Cardiac atrium fibroblast (primary cell): ENCODE results near the gene GM2A. TPM values are rescaled to one million over a fixed set of nuclear protein-coding genes. Genes with fewer than 3 reads are reported as not detected.

Experiments
- total RNA-seq: library from RNA; depleted of rRNA; stranded (reverse); fragments of >200 nt; gene quantifications from 2 replicates; pipeline ENCODE4 v1.2.3, GENCODE V29; 2015

The GM2A gene
- 15.0 and 21.5 TPM in 2 replicates for total RNA-seq

DNA sequence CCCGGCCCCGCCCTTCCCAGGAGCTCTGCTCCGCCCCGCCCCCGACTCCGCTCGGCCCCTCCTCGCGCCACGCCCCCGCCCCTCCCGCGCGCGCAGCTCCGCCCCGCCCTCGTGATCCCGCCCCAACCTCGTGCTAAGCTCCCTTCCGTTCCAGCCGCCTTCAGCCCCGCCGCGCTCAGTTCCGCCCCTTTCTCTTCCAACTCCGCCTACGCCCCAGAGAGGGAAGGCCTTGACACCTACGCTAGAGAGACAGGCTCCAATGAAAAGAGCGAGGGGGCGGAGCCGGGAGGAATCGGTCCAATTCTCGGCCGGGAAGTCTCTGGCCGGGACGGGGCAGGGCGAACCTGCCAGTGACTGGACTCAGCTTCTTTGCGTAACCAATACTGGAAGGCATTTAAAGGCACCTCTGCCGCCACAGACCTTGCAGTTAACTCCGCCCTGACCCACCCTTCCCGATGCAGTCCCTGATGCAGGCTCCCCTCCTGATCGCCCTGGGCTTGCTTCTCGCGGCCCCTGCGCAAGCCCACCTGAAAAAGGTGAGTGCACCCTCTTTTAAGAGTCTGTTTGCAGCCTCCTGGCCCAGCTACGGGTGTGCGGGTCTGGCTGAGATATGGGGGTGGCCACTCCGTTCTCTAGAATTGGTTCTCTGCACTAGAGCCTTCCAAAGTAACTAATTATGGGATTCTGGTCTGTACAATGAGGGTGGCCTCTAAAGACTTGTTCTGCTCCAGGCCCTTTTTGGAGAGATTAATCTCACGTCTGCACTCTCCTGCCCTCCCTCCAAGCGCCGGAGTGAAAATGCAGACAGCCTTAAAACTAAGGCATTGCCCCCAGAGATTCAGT, at the start of gene GM2A:
Gene GM2A, plus strand, starts transcription at position 424 of the 843 bp plus-strand sequence. Its CDS starts 32 bp downstream, at position 456.

DNA sequence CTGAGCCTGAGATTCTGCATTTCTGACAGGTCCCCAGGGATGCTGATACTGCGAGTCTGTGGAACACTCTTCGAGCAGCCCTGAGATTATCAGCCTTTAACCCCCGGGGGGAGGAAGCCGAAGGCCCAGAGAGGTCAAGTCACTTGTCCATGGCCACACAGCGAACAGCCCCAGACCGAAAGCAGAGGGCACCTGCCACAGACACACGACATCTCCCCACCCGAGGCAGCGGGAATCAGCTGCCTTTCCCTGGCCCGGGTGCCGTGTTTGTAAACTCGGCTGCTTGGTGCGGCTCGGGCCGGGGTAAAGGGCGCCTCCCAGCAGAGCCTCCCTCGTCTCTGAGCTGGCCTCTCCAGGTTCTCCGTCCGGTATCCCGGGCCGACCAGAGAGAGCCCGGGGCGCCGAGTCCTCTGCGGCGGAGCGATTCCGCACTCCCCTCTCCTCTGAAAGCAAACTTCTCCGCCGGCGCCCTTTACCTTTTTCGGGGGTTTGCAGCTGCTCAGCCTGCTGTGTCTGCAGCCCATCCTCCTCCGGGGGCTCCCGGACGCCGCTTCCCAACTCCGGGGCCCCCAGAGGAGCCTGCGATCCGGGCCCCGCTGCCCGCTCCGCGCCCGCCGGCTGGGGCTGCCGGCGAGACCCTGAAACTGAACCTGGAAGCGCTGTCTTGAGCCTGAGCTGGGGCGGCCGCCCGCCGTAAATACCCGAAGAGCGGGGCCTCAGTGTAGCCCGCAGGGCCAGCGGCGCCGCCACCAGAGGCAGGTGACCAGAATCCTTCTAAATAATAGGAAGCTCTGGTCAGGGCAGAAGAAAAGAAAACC, 29.3 kb upstream of the GM2A start, which contains the start of gene CCDC69:
Gene CCDC69, minus strand, starts transcription at position 646 of the 818 bp plus-strand sequence. Its CDS starts 122 bp downstream, at position 524.

DNA sequence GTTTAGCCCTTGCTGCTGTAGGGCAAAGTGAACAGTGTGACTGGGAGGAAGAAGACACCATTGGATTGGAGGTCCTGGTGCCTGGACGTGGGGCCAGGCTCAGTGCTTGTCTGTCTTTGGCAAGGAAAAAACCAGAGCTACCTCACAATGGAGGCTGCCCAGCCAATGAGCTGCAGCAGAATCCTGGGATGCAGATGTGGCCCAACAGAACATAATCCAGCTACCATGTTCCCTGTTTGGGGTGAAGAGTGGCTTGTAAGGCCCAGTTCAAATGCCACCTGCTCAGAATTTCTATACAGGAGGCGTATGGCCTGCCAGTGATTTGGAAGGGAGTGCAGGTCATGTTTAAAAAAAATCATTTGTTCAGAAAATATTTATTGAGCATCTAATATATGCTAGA, 50.7 kb downstream of the GM2A start, which contains the start of gene SLC36A3:
Gene SLC36A3, minus strand, starts transcription at position 101 of the 400 bp plus-strand sequence. CDS start 412 bp downstream, outside the sequence.

Other genes with a start within 250 kb of the GM2A start
- 8.9 and 15.9 TPM in 2 replicates for gene GPX3, start 232.6 kb upstream of the GM2A start, total RNA-seq
- 61.4 and 100.0 TPM in 2 replicates for gene TNIP1, start 172.2 kb upstream of the GM2A start, total RNA-seq
- gene ANXA6, start 95.4 kb upstream of the GM2A start, total RNA-seq, result 347 and 381 TPM in 2 replicates
- gene CCDC69, start 29.1 kb upstream of the GM2A start, total RNA-seq, result 4.7 and 6.1 TPM in 2 replicates
- not detected in 2 replicates for gene SLC36A3, start 50.6 kb downstream of the GM2A start, total RNA-seq
- gene SLC36A2, start 94.4 kb downstream of the GM2A start, total RNA-seq, result not detected in 2 replicates
- 7.0 and 11.0 TPM in 2 replicates for gene SLC36A1, start 194.4 kb downstream of the GM2A start, total RNA-seq